Cardiac fibroblast (primary cell): ENCODE results near the gene YARS1.

ENCODE experiments used
- DNase-seq, 2 donors: peaks; one replicate each; pipeline versions ENCODE4 v3.0.0 to v3.0.0-alpha.2; 2010; ENCODE audit warnings: low read depth in 2 of 2
- H3K4me3 ChIP-seq, 2 donors: replicated peaks in 1 of 2; 1 replicate in 1 of 2; 2 replicates in 1 of 2; pipeline ENCODE4 v1.5.1; 2011; ENCODE audit warnings: low read depth in 2 of 2, low read length in 2 of 2, mild to moderate bottlenecking in 2 of 2, moderate library complexity in 1 of 2
- TF ChIP-seq, protein P1 (sequence below): IDR thresholded peaks from one replicate; pipeline ENCODE4 v1.5.1; 2011; ENCODE audit warnings: low read depth, mild to moderate bottlenecking, low read length, inconsistent platforms

YARS1 gene

GRCh38 chr1:32767156-32767555, 50.0 kb downstream of the YARS1 start:
- no peak for DNase-seq
- TF ChIP-seq, protein P1, sequence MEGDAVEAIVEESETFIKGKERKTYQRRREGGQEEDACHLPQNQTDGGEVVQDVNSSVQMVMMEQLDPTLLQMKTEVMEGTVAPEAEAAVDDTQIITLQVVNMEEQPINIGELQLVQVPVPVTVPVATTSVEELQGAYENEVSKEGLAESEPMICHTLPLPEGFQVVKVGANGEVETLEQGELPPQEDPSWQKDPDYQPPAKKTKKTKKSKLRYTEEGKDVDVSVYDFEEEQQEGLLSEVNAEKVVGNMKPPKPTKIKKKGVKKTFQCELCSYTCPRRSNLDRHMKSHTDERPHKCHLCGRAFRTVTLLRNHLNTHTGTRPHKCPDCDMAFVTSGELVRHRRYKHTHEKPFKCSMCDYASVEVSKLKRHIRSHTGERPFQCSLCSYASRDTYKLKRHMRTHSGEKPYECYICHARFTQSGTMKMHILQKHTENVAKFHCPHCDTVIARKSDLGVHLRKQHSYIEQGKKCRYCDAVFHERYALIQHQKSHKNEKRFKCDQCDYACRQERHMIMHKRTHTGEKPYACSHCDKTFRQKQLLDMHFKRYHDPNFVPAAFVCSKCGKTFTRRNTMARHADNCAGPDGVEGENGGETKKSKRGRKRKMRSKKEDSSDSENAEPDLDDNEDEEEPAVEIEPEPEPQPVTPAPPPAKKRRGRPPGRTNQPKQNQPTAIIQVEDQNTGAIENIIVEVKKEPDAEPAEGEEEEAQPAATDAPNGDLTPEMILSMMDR = no peak
- no peak overlapping the region for H3K4me3 ChIP-seq

DNA sequence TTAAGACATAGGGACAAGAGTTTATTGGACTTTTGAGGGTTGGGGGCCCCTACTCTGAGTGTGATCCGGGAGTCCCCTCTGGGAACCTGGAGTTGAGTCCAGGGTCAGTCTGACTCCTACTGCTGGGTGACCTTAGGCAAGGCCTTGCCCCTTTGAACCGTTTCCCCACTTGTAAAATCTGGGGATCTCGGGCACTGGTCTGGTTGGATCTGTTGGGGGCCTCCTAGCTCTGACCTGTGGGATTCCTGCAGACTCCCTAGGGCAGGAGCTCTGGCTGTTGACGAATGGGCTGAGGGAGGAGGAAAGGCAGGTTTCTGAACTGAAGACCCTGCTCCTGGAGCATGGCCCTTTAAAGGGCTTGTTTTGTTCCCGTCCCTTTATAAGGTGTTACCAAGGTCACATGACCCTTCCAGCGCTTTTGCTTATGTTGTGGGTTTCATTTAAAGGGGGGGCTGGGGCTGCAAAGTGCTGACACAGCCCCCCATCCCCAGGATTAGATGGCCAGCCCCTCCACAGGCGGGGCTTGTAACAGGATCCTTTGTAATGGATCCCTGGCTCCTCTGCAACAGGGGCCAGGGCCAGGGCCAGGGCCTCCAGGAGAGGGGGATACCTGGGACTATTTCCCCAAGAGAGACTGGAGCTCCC, 50.7 kb downstream of the YARS1 start:
- H3K4me3 ChIP-seq = no peak overlapping the region
- no peak for DNase-seq
- TF ChIP-seq, protein P1 = no peak

- TF ChIP-seq, protein P1 = no peak
- DNase-seq = no peak
- no peak overlapping the region for H3K4me3 ChIP-seq
These were observed 51.4 kb downstream of the YARS1 start for GRCh38 chr1:32765570-32766327.

DNA sequence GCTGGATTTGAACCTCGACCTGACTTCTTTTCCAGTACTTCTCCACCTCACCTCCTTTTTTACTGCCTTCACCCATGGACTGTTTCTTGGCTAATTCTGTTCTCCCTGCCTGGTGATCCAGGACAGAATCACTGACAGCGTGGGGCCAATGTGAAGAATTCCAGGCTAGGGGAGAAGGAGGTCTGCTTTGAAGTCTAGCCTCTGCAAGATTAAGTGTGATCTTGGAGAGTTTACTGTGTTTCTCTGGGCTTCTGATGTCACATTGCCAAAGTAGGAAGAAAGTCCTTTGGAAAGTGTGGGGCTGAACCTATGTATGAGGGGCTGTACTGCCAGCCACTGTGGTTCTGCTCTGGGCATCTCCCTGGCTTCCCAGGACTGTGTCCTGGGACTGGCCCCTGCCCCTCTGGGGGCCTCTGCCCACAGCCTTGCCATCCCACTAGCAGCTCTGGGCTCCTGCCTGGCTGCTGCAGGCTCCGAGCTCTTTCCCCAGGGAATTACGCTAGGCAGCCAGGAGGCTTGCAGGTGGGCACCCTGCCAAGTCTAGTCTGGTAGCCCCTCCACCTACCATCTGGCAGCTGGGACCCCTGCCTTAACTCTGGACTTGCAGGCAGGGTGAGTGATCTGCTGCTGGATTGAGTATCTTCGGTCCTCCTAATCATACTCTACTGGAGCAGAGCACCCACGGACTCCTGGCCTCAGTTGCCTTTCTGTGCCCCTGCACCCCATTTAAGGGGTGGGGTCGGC, 52.2 kb downstream of the YARS1 start:
- H3K4me3 ChIP-seq = no peak overlapping the region
- DNase-seq = peak in 1 of 2 donors; percentile 24
- TF ChIP-seq, protein P1 = no peak

GRCh38 chr1:32763221-32763620, 53.9 kb downstream of the YARS1 start:
- no peak for DNase-seq
- TF ChIP-seq, protein P1 = no peak
- no peak overlapping the region for H3K4me3 ChIP-seq

GRCh38 chr1:32761936-32762335, 55.2 kb downstream of the YARS1 start:
- TF ChIP-seq, protein P1 = no peak
- no peak for DNase-seq
- no peak overlapping the region for H3K4me3 ChIP-seq
